ENCODE data around the gene NBEA. TPM values are rescaled to one million over a fixed set of nuclear protein-coding genes. Genes with fewer than 3 reads are reported as not detected.

Gene NBEA
- total RNA-seq, 1 experiment from 2014 or later = 3.3 TPM

- no peak overlapping the region for H3K27ac Mint-ChIP-seq (ENCODE audit: low read depth, unreplicated experiment)
- intact Hi-C loops (cut with micrococcal nuclease) = no loop called here
- peaks cover 4% of the 10 kb centered on the region for H3K4me1 Mint-ChIP-seq (ENCODE audit: insufficient read depth, unreplicated experiment)
- H3K9me3 Mint-ChIP-seq (ENCODE audit: unreplicated experiment) = no peaks in the 10 kb centered on the region
- H3K36me3 Mint-ChIP-seq (ENCODE audit: insufficient read depth, unreplicated experiment) = peaks cover 6% of the 10 kb centered on the region
- ChIA-PET CTCF (no interaction called here), POLR2A (no interaction called here)
- H3K4me3 Mint-ChIP-seq (ENCODE audit: unreplicated experiment) = no peak overlapping the region
- DNase-seq (ENCODE audit: unreplicated experiment) = no peak
- no TSS peak for BruUV-seq (replicated peaks)
- peaks cover 21% of the 10 kb centered on the region for H3K27me3 Mint-ChIP-seq (ENCODE audit: insufficient read depth, unreplicated experiment)
- no peak for TF ChIP-seq CTCF (IDR thresholded peaks at IDR 0.05; ENCODE audit: unreplicated experiment)
Measured at GRCh38 chr13:34933349-34933748, 8.7 kb upstream of the NBEA start.

- no peak for DNase-seq (ENCODE audit: unreplicated experiment)
- BruUV-seq (replicated peaks) = no TSS peak
- Mint-ChIP-seq H3K4me3 (ENCODE audit: unreplicated experiment) (no peak overlapping the region), H3K27ac (ENCODE audit: low read depth, unreplicated experiment) (no peak overlapping the region), H3K36me3 (ENCODE audit: insufficient read depth, unreplicated experiment) (peaks cover 6% of the 10 kb centered on the region), H3K4me1 (ENCODE audit: insufficient read depth, unreplicated experiment) (peaks cover 4% of the 10 kb centered on the region), H3K27me3 (ENCODE audit: insufficient read depth, unreplicated experiment) (peaks cover 21% of the 10 kb centered on the region), H3K9me3 (ENCODE audit: unreplicated experiment) (no peaks in the 10 kb centered on the region)
- CTCF ChIA-PET = no interaction called here
- POLR2A ChIA-PET = interaction anchor here (1.2 kb wide), 1 partner anchor 10 kb away, joined by 3 read pairs; no protein-coding TSS in a partner anchor
- no peak for TF ChIP-seq CTCF (IDR thresholded peaks at IDR 0.05; ENCODE audit: unreplicated experiment)
- intact Hi-C loops (cut with micrococcal nuclease) = no loop called here
Measured at GRCh38 chr13:34933786-34934185, 8.3 kb upstream of the NBEA start.

- H3K36me3 Mint-ChIP-seq (ENCODE audit: insufficient read depth, unreplicated experiment) = peaks cover 6% of the 10 kb centered on the region
- no peak overlapping the region for H3K4me3 Mint-ChIP-seq (ENCODE audit: unreplicated experiment)
- no peak for TF ChIP-seq CTCF (IDR thresholded peaks at IDR 0.05; ENCODE audit: unreplicated experiment)
- H3K4me1 Mint-ChIP-seq (ENCODE audit: insufficient read depth, unreplicated experiment) = peaks cover 4% of the 10 kb centered on the region
- no TSS peak for BruUV-seq (replicated peaks)
- no peak for DNase-seq (ENCODE audit: unreplicated experiment)
- H3K9me3 Mint-ChIP-seq (ENCODE audit: unreplicated experiment) = no peaks in the 10 kb centered on the region
- H3K27me3 Mint-ChIP-seq (ENCODE audit: insufficient read depth, unreplicated experiment) = peaks cover 21% of the 10 kb centered on the region
- POLR2A ChIA-PET = no interaction called here
- intact Hi-C loops (cut with micrococcal nuclease) = no loop called here
- CTCF ChIA-PET = no interaction called here
- H3K27ac Mint-ChIP-seq (ENCODE audit: low read depth, unreplicated experiment) = no peak overlapping the region
Measured at GRCh38 chr13:34935841-34936240, 6.2 kb upstream of the NBEA start.

GRCh38 chr13:34939771-34940170 lies 2.3 kb upstream of the NBEA start:
- H3K4me3 Mint-ChIP-seq (ENCODE audit: unreplicated experiment) = no peak overlapping the region

More at GRCh38 chr13:34939771-34940170, 2.3 kb upstream of the NBEA start:
- CTCF ChIA-PET = interaction anchor here (0.6 kb wide), 1 partner anchor 18 kb away, joined by 4 read pairs; no protein-coding TSS in a partner anchor
- no peak for TF ChIP-seq CTCF (IDR thresholded peaks at IDR 0.05; ENCODE audit: unreplicated experiment)
- no peak for DNase-seq (ENCODE audit: unreplicated experiment)
- Mint-ChIP-seq H3K27ac (ENCODE audit: low read depth, unreplicated experiment) (no peak overlapping the region), H3K27me3 (ENCODE audit: insufficient read depth, unreplicated experiment) (peaks cover 37% of the 10 kb centered on the region), H3K9me3 (ENCODE audit: unreplicated experiment) (no peaks in the 10 kb centered on the region), H3K36me3 (ENCODE audit: insufficient read depth, unreplicated experiment) (no peaks in the 10 kb centered on the region), H3K4me1 (ENCODE audit: insufficient read depth, unreplicated experiment) (peaks cover 20% of the 10 kb centered on the region)
- BruUV-seq (replicated peaks) = no TSS peak
- intact Hi-C loops (cut with micrococcal nuclease) = no loop called here
- POLR2A ChIA-PET = interaction anchor here (2.1 kb wide), 1 partner anchor 56 kb away, joined by 4 read pairs; no protein-coding TSS in a partner anchor

Data from MCF 10A (cell line).